Choroid plexus epithelial cell (primary cell): ENCODE data around the gene COPB2.

Experiments used
- DNase-seq: peaks from one replicate; pipeline ENCODE4 v3.0.0-alpha.2; 2010; ENCODE audit warnings: low read depth
- H3K4me3 ChIP-seq: 2 replicates; pipeline ENCODE4 v1.5.1; 2011; ENCODE audit warnings: low read depth, mild to moderate bottlenecking, control low read depth, low read length, moderate library complexity
- TF ChIP-seq, protein P1 (sequence below): conservative IDR thresholded peaks from 2 replicates; pipeline ENCODE4 v1.5.1; 2011; ENCODE audit warnings: low read depth, mild to moderate bottlenecking, control low read depth, inconsistent platforms, low read length, moderate library complexity

The COPB2 gene

DNA sequence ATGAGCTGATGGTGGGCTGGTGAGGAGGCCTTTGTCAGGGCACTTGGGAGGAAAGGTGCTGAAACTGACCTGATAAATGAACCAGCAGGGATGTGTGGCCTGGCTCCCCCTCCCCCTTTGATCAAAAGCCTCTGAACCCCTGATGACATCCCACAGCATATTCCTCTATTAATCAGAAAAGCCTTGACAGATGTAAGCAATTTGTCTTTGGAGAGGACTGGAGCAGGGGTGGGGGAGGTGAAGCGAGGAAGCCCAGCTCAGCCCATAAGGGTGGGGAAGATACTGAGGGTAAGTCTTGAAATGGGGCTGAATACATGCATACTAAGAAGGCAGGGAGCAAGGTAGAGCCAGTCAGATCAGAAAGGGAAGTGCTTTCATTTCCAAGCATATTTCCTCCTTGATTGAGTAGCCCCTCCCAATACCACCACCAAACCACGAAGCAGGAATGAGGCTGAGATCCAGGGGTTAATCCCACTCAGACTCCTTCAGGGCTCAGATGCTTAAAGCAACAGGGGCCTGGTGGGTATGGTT lies 80.3 kb downstream of the COPB2 start:
- TF ChIP-seq, protein P1, sequence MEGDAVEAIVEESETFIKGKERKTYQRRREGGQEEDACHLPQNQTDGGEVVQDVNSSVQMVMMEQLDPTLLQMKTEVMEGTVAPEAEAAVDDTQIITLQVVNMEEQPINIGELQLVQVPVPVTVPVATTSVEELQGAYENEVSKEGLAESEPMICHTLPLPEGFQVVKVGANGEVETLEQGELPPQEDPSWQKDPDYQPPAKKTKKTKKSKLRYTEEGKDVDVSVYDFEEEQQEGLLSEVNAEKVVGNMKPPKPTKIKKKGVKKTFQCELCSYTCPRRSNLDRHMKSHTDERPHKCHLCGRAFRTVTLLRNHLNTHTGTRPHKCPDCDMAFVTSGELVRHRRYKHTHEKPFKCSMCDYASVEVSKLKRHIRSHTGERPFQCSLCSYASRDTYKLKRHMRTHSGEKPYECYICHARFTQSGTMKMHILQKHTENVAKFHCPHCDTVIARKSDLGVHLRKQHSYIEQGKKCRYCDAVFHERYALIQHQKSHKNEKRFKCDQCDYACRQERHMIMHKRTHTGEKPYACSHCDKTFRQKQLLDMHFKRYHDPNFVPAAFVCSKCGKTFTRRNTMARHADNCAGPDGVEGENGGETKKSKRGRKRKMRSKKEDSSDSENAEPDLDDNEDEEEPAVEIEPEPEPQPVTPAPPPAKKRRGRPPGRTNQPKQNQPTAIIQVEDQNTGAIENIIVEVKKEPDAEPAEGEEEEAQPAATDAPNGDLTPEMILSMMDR = no peak
- no peak overlapping the region for H3K4me3 ChIP-seq
- no peak for DNase-seq

DNA sequence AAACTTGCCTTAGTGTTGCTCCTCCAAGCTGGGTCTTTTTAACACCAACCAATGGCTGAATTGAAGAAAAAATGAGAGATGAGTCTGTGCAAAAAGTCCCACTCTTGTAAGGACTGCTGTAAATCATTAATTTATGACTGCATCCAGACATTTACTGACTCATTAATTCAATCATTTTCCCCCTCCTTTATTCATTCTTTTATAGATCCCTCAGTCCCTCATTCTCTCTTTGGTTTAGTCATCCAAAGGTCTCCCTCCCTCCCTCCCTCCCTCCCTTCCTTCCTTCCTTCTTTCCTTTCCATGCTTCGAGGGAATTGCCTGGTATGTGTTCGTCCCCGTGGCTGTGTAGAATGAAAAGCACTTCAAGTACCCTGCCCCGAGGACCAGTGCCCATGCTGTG lies 80.9 kb downstream of the COPB2 start:
- no peak overlapping the region for H3K4me3 ChIP-seq
- TF ChIP-seq, protein P1 = no peak
- DNase-seq = no peak

DNA sequence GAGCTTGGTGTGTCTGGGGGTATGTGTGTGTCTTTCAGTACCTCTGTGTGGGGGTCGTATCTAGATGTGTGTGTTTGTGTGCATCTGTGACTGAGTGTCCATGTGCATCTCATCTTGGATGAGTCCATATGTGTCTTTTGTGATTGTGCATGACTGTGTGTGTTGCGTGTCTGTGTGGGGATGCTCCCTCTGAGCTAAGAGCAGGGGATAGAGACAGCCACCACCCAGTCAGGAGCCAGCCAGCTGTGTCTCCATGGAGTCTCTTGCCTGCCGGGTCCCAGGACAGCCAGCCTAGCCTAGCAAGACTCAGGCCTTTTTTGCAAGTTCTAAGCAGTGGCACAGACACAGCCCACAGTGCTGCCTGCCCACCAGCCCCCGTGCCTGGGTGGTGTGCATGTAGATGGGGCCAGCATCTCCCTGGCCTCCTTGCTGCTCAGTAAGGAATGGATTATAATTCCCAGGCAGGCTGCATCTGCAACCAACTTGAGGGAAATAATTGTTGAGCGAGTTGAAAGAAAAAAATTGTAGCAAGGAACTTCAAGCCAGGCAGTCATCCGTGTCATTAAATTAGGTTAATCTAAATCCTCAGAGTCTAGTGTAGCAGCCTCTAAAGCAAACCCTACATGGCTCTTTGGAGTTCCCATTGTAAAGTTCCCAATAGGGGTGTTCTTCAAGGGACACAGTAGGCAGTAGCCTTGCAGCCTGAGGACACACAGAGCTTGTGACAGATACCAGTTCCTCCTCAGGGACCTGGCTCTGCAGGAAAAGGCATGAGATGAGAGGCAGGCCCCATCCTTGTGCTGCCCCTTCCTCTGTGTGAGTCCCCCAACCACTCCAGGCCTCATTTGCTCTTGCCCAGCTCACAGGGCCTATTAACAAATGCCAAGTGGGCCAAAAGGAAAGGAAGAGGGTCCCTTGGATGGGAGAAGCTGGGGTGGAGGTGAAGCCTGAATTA lies 81.6 kb downstream of the COPB2 start:
- TF ChIP-seq, protein P1 = no peak

More for the DNA sequence above, 81.6 kb downstream of the COPB2 start:
- no peak for DNase-seq
- no peak overlapping the region for H3K4me3 ChIP-seq
